DOHH2 (cell line): Measurements from ENCODE around the gene HOXC11.

Experiments
- CTCF ChIP-seq: fragments of 200-600 bp; sonication (generic); IDR thresholded peaks from one replicate; pipeline ENCODE4 v1.5.1; 2014; ENCODE audit warnings: antibody characterized with exemption, mild to moderate bottlenecking, low read depth, low read length; ENCODE audit not compliant: poor library complexity, severe bottlenecking
- EZH2phosphoT487 ChIP-seq: fragments of 200-600 bp; sonication (generic); IDR thresholded peaks from 2 replicates; pipeline ENCODE4 v1.6.1; 2017; ENCODE audit warnings: borderline replicate concordance, mild to moderate bottlenecking, antibody characterized with exemption, low read length, moderate library complexity, mixed read lengths

GRCh38 chr12:53959314-53959713, 13.6 kb upstream of the HOXC11 start:
- no peak for TF ChIP-seq CTCF
- TF ChIP-seq EZH2phosphoT487: no peak
